HEK293 (cell line): ENCODE measurements around the gene SNUPN.

Experiments
- CTCF ChIA-PET: fragments of 350-600 bp; formaldehyde crosslinking; extraction: SDS; loops from one replicate; lab custom pipeline; 2021; ENCODE audit warnings: antibody characterized with exemption; lab: Yijun Ruan, JAX
- POLR2A ChIA-PET: fragments of 300-600 bp; formaldehyde crosslinking; extraction: SDS; loops from one replicate; lab custom pipeline; 2020; ENCODE audit warnings: antibody characterized with exemption, inconsistent platforms; lab: Yijun Ruan, JAX
- H3K27ac ChIP-seq: fragments of 200-500 bp; sonication (Bioruptor generic); 2 replicates; pipeline ENCODE4 v1.5.1; 2014; ENCODE audit warnings: low read depth, low read length, control low read depth, inconsistent platforms; ENCODE audit errors: extremely low read depth
- H3K36me3 ChIP-seq, 2 experiments: fragments of 200-500 bp in 1 of 2; sonication (Bioruptor generic) in 1 of 2; 1 replicate in 1 of 2; 2 replicates in 1 of 2; pipeline ENCODE4 v1.5.1; 2014 to 2017; ENCODE audit warnings: inconsistent platforms in 2 of 2, low read length in 2 of 2; ENCODE audit not compliant: control insufficient read depth in 2 of 2, insufficient read depth in 1 of 2
- H3K4me1 ChIP-seq: fragments of 200-500 bp; sonication (Bioruptor generic); 2 replicates; pipeline ENCODE4 v1.5.1; 2014; ENCODE audit warnings: mild to moderate bottlenecking, low read length, inconsistent platforms; ENCODE audit not compliant: control insufficient read depth, insufficient read depth
- H3K4me3 ChIP-seq: 2 replicates; pipeline ENCODE4 v1.5.1; 2011; ENCODE audit warnings: low read depth, mild to moderate bottlenecking, control low read depth, low read length, moderate library complexity
- H3K9me3 ChIP-seq: fragments of 200-500 bp; sonication (Bioruptor generic); 2 replicates; pipeline ENCODE4 v1.5.1; 2014; ENCODE audit warnings: low read depth, low read length, inconsistent platforms; ENCODE audit not compliant: control insufficient read depth, insufficient read depth
- ZNF175 ChIP-seq: fragments of 450-650 bp; formaldehyde crosslinking; IDR thresholded peaks from 2 replicates; pipeline ENCODE4 v1.5.1; 2016; ENCODE audit warnings: missing biosample characterization, missing genetic modification characterization
- ZNF26 ChIP-seq: fragments of 450-650 bp; formaldehyde crosslinking; IDR thresholded peaks from 2 replicates; pipeline ENCODE4 v1.5.1; 2016; ENCODE audit warnings: missing biosample characterization, missing genetic modification characterization
- ZNF449 ChIP-seq: fragments of 450-650 bp; formaldehyde crosslinking; IDR thresholded peaks from 2 replicates; pipeline ENCODE4 v1.5.1; 2017; ENCODE audit warnings: missing biosample characterization, mild to moderate bottlenecking, missing genetic modification characterization, moderate library complexity
- ZNF596 ChIP-seq: fragments of 450-650 bp; IDR thresholded peaks from 2 replicates; pipeline ENCODE4 v1.5.0; 2018; ENCODE audit warnings: missing biosample characterization, mild to moderate bottlenecking, missing genetic modification characterization, moderate library complexity
- ZNF621 ChIP-seq: fragments of 450-650 bp; formaldehyde crosslinking; IDR thresholded peaks from 2 replicates; pipeline ENCODE4 v1.5.1; 2017; ENCODE audit warnings: missing biosample characterization, missing genetic modification characterization
- ZNF670 ChIP-seq: fragments of 450-650 bp; formaldehyde crosslinking; IDR thresholded peaks from 2 replicates; pipeline ENCODE4 v1.5.1; 2016; ENCODE audit warnings: missing biosample characterization, missing genetic modification characterization, low read depth
- ZNF701 ChIP-seq: fragments of 450-650 bp; formaldehyde crosslinking; IDR thresholded peaks from 2 replicates; pipeline ENCODE4 v1.5.1; 2016; ENCODE audit warnings: missing biosample characterization, missing genetic modification characterization
- ZNF777 ChIP-seq: fragments of 450-650 bp; formaldehyde crosslinking; IDR thresholded peaks from 2 replicates; pipeline ENCODE4 v1.5.1; 2017; ENCODE audit warnings: missing biosample characterization, missing genetic modification characterization, borderline replicate concordance
- ZSCAN18 ChIP-seq: fragments of 450-650 bp; formaldehyde crosslinking; IDR thresholded peaks from 2 replicates; pipeline ENCODE4 v1.5.1; 2016; ENCODE audit warnings: missing biosample characterization, missing genetic modification characterization

Gene SNUPN

GRCh38 chr15:75553659-75554058, 71.9 kb downstream of the SNUPN start:
- Histone ChIP-seq H3K36me3 (no peaks in the 10 kb centered on the region; a peak in 1 of 3 replicates), H3K27ac (no peak overlapping the region), H3K9me3 (no peaks in the 10 kb centered on the region), H3K4me1 (no peaks in the 10 kb centered on the region; the same call in 1 of the 2 replicates), H3K4me3 (no peak overlapping the region)
- TF ChIP-seq ZNF701 (tag by site-specific recombination): no peak
- no peak for TF ChIP-seq ZNF26
- TF ChIP-seq ZNF449: no peak
- TF ChIP-seq ZNF670 (tag by site-specific recombination): no peak
- TF ChIP-seq ZNF596 (tag by site-specific recombination): no peak
- ChIA-PET CTCF (interaction anchor here (0.7 to 1.2 kb wide), 2 partner anchors 20 to 97 kb away, joined by 3 to 6 read pairs; no protein-coding TSS in a partner anchor), POLR2A (no interaction called here)

GRCh38 chr15:75551091-75551490, 74.4 kb downstream of the SNUPN start:
- H3K4me1 ChIP-seq: no peaks in the 10 kb centered on the region; the same call in 1 of the 2 replicates
- TF ChIP-seq ZNF175 (tag by site-specific recombination) (no peak), ZNF777 (tag by site-specific recombination) (no peak), ZSCAN18 (no peak), ZNF621 (no peak)
- no peaks in the 10 kb centered on the region for H3K9me3 ChIP-seq
- POLR2A ChIA-PET: no interaction called here
- CTCF ChIA-PET: interaction anchor here (0.6 kb wide), 1 partner anchor 30 kb away, joined by 3 read pairs; no protein-coding TSS in a partner anchor
- H3K36me3 ChIP-seq: no peaks in the 10 kb centered on the region; a peak in 1 of 3 replicates
- no peak overlapping the region for H3K4me3 ChIP-seq
- no peak overlapping the region for H3K27ac ChIP-seq
